Naive thymus-derived CD4-positive, alpha-beta T cell (primary cell): ENCODE measurements around the gene FAM98B. TPM values are rescaled to one million over a fixed set of nuclear protein-coding genes. Genes with fewer than 3 reads are reported as not detected.

Experiments
- ATAC-seq: fragments of 150-1000 bp; cut with Tn5 transposase; 2 replicates; pipeline ENCODE4 v1.10.0; 2021; ENCODE audit warnings: mild to moderate bottlenecking, moderate library complexity
- CTCF ChIA-PET: fragments of 350-600 bp; sonication (Branson Sonifier 250); formaldehyde crosslinking; loops from one replicate; lab custom pipeline; 2021; ENCODE audit warnings: antibody characterized with exemption; lab: Charles Lee
- POLR2A ChIA-PET: fragments of 350-600 bp; sonication (Branson Sonifier 250); formaldehyde crosslinking; loops from one replicate; lab custom pipeline; 2021; ENCODE audit warnings: antibody characterized with exemption, inconsistent platforms; lab: Charles Lee
- DNase-seq, 9 donors: peaks; one replicate each; pipeline versions ENCODE4 v3.0.0 to v3.0.0-alpha.2; 2020 to 2022; ENCODE audit warnings: mixed read lengths in 1 of 9
- H3K27ac ChIP-seq: one replicate; pipeline ENCODE4 v1.7.0; 2013; ENCODE audit warnings: mild to moderate bottlenecking, low read depth, low read length, moderate library complexity
- H3K27me3 ChIP-seq, 2 donors: one replicate each; pipeline ENCODE4 v1.7.0; 2013; ENCODE audit warnings: low read length in 2 of 2, mild to moderate bottlenecking in 2 of 2, moderate library complexity in 2 of 2; ENCODE audit not compliant: control insufficient read depth in 2 of 2, insufficient read depth in 2 of 2
- H3K36me3 ChIP-seq, 3 experiments: 1 replicate in 2 of 3; 2 replicates in 1 of 3; pipeline ENCODE4 v1.7.0; 2013; ENCODE audit warnings: low read length in 3 of 3, mild to moderate bottlenecking in 3 of 3, moderate library complexity in 1 of 3; ENCODE audit not compliant: insufficient read depth in 3 of 3, control insufficient read depth in 2 of 3
- H3K4me1 ChIP-seq, 2 donors: one replicate each; pipeline ENCODE4 v1.7.0; 2013; ENCODE audit warnings: low read length in 2 of 2, mild to moderate bottlenecking in 2 of 2, moderate library complexity in 1 of 2; ENCODE audit not compliant: control insufficient read depth in 2 of 2, insufficient read depth in 2 of 2
- H3K4me3 ChIP-seq: 2 replicates; pipeline ENCODE4 v1.7.0; 2013; ENCODE audit warnings: mild to moderate bottlenecking, low read length
- H3K9me3 ChIP-seq, 3 experiments: 1 replicate in 2 of 3; 2 replicates in 1 of 3; pipeline ENCODE4 v1.7.0; 2013; ENCODE audit warnings: low read length in 3 of 3; ENCODE audit not compliant: control insufficient read depth in 2 of 3
- H3K27ac Mint-ChIP-seq, 9 donors: one replicate each; pipeline ENCODE4 v1.8.0; 2020 to 2022; ENCODE audit warnings: mixed read lengths in 9 of 9, mild to moderate bottlenecking in 8 of 9, moderate library complexity in 5 of 9, inconsistent platforms in 2 of 9
- H3K27me3 Mint-ChIP-seq, 5 donors: one replicate each; pipeline ENCODE4 v1.8.0; 2021 to 2022; ENCODE audit warnings: mixed read lengths in 5 of 5, mild to moderate bottlenecking in 1 of 5
- H3K36me3 Mint-ChIP-seq, 5 donors: one replicate each; pipeline ENCODE4 v1.8.0; 2020 to 2022; ENCODE audit warnings: mixed read lengths in 5 of 5, mild to moderate bottlenecking in 3 of 5, inconsistent platforms in 1 of 5
- H3K4me1 Mint-ChIP-seq, 7 donors: one replicate each; pipeline ENCODE4 v1.8.0; 2020 to 2022; ENCODE audit warnings: mixed read lengths in 7 of 7, mild to moderate bottlenecking in 3 of 7, inconsistent platforms in 1 of 7
- H3K4me3 Mint-ChIP-seq, 10 donors: one replicate each; pipeline ENCODE4 v1.8.0; 2020 to 2022; ENCODE audit warnings: mild to moderate bottlenecking in 10 of 10, mixed read lengths in 10 of 10, moderate library complexity in 6 of 10, inconsistent platforms in 2 of 10
- H3K9me3 Mint-ChIP-seq, 11 donors: one replicate each; pipeline ENCODE4 v1.8.0; 2020 to 2022; ENCODE audit warnings: mixed read lengths in 11 of 11, mild to moderate bottlenecking in 4 of 11, inconsistent platforms in 1 of 11, moderate library complexity in 1 of 11
- intact Hi-C, 2 donors: fragments of 100-400 bp; cut with micrococcal nuclease; formaldehyde crosslinking; loops; one replicate each; pipeline ENCODE4 v1.15.1; 2023
- polyA plus RNA-seq, 2 donors: library from polyadenylated mRNA; unstranded; fragments of 300-500 nt; fragmentation: Illumina TruSeq; gene quantifications; one replicate each; pipeline ENCODE4 v1.2.3, GENCODE V29; 2021
- total RNA-seq, 6 experiments: library from RNA in 5 of 6; stranded (reverse) in 5 of 6; gene quantifications; 1 replicate in 5 of 6; 2 replicates in 1 of 6; pipeline ENCODE4 v1.2.3 and lab custom pipeline; 2021 to 2026

FAM98B gene
- total and polyA plus RNA-seq, 7 experiments from 2014 or later: 2.4 to 39.5 (median 26.4) TPM

DNA sequence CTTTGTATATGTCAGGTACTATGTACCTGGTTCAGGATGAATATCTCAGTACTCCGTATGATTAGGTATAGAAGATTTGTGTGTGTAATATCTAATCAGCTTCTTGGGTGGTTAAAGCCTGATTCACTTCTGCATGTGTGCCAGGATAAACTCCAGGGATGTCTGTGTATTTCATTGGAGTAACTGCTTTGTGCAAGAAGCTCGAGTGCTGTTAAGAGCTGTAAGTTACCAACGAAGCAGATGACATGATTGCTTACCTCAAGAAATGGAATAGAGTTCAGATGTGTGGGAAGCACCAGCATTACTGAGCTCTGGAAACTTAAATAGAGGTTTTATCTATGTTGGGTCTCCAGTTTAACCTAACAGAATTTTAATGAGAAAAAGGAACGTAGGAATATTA is 23.7 kb downstream of the FAM98B start:
- ATAC-seq (no peak), DNase-seq (no peak)
- ChIA-PET CTCF (interaction anchor here (1.2 to 3.9 kb wide), 7 partner anchors 206 to 224 kb away, joined by 3 to 49 read pairs (median 5); no protein-coding TSS in a partner anchor), POLR2A (interaction anchor here (0.6 to 1.9 kb wide), 5 partner anchors 8 to 174 kb away, joined by 3 to 6 read pairs (median 4); partner anchors contain the start of gene FAM98B)
- H3K4me3 ChIP-seq: no peak overlapping the region
- peaks cover 13 to 39% (median 20%) of the 10 kb centered on the region in 5 donors for H3K36me3 Mint-ChIP-seq
- no peaks in the 10 kb centered on the region for H3K27me3 ChIP-seq
- H3K4me1 Mint-ChIP-seq: peaks cover 23 to 52% (median 37%) of the 10 kb centered on the region in 7 donors
- H3K4me1 ChIP-seq: peaks cover 9 to 19% of the 10 kb centered on the region in 2 donors
- H3K9me3 ChIP-seq: no peaks in the 10 kb centered on the region
- no peak overlapping the region for H3K27ac ChIP-seq
- H3K27me3 Mint-ChIP-seq: no peaks in the 10 kb centered on the region
- H3K36me3 ChIP-seq: peaks cover 0 to 25% (median 5%) of the 10 kb centered on the region in 3 experiments
- H3K9me3 Mint-ChIP-seq: no peaks in the 10 kb centered on the region
- peak overlapping the region in 3 of 9 donors; percentile 6 to 74 (median 18) for H3K27ac Mint-ChIP-seq
- intact Hi-C loops: loop anchor here (2.0 to 5.0 kb wide), 2 partner anchors 13 to 35 kb away; no protein-coding TSS in a partner anchor
- no peak overlapping the region for H3K4me3 Mint-ChIP-seq

- H3K9me3 Mint-ChIP-seq: no peaks in the 10 kb centered on the region
- H3K4me3 ChIP-seq: no peak overlapping the region
- intact Hi-C loops: loop anchor here in 1 of 2 donors (5.0 kb wide), 1 partner anchor 37 kb away; no protein-coding TSS in a partner anchor
- no peak overlapping the region for H3K4me3 Mint-ChIP-seq
- H3K36me3 Mint-ChIP-seq: peaks cover 13 to 38% (median 18%) of the 10 kb centered on the region in 5 donors
- H3K27me3 Mint-ChIP-seq: no peaks in the 10 kb centered on the region
- peaks cover 0 to 25% (median 5%) of the 10 kb centered on the region in 3 experiments for H3K36me3 ChIP-seq
- no peak for DNase-seq
- ATAC-seq: no peak
- ChIA-PET CTCF (interaction anchor here (1.3 to 1.7 kb wide), 4 partner anchors 10 to 228 kb away, joined by 3 to 7 read pairs (median 4); no protein-coding TSS in a partner anchor), POLR2A (interaction anchor here (1.3 kb wide), 1 partner anchor 220 kb away, joined by 4 read pairs; no protein-coding TSS in a partner anchor)
- no peaks in the 10 kb centered on the region for H3K9me3 ChIP-seq
- peaks cover 14 to 19% of the 10 kb centered on the region in 2 donors for H3K4me1 ChIP-seq
- H3K27ac Mint-ChIP-seq: peak overlapping the region in 6 of 9 donors; percentile 17 to 87 (median 80)
- H3K27me3 ChIP-seq: no peaks in the 10 kb centered on the region
- H3K4me1 Mint-ChIP-seq: peaks cover 26 to 56% (median 41%) of the 10 kb centered on the region in 7 donors
- no peak overlapping the region for H3K27ac ChIP-seq
Observed at GRCh38 chr15:38479266-38479665, 25.3 kb downstream of the FAM98B start.

GRCh38 chr15:38479756-38480155 is 25.8 kb downstream of the FAM98B start:
- ATAC-seq (no peak), DNase-seq (no peak)
- Histone ChIP-seq H3K27me3 (no peaks in the 10 kb centered on the region), H3K4me1 (peaks cover 14 to 15% of the 10 kb centered on the region in 2 donors), H3K27ac (no peak overlapping the region), H3K4me3 (no peak overlapping the region), H3K36me3 (peaks cover 0 to 23% (median 5%) of the 10 kb centered on the region in 3 experiments), H3K9me3 (no peaks in the 10 kb centered on the region)
- peak overlapping the region in 5 of 9 donors; percentile 69 to 87 (median 82) for H3K27ac Mint-ChIP-seq
- CTCF ChIA-PET: interaction anchor here (1.3 to 1.6 kb wide), 2 partner anchors 10 to 220 kb away, joined by 3 to 7 read pairs; no protein-coding TSS in a partner anchor
- no peaks in the 10 kb centered on the region for H3K9me3 Mint-ChIP-seq
- intact Hi-C loops: loop anchor here in 1 of 2 donors (5.0 kb wide), 1 partner anchor 37 kb away; no protein-coding TSS in a partner anchor
- peaks cover 21 to 51% (median 36%) of the 10 kb centered on the region in 7 donors for H3K4me1 Mint-ChIP-seq
- H3K36me3 Mint-ChIP-seq: peaks cover 9 to 33% (median 16%) of the 10 kb centered on the region in 5 donors
- H3K27me3 Mint-ChIP-seq: no peaks in the 10 kb centered on the region
- H3K4me3 Mint-ChIP-seq: no peak overlapping the region
- POLR2A ChIA-PET: interaction anchor here (0.6 to 1.3 kb wide), 2 partner anchors 76 to 220 kb away, joined by 3 to 4 read pairs; no protein-coding TSS in a partner anchor

GRCh38 chr15:38481113-38481512 is 27.2 kb downstream of the FAM98B start:
- H3K4me3 ChIP-seq: no peak overlapping the region
- intact Hi-C loops: no loop called here
- ChIA-PET POLR2A (interaction anchor here (0.7 kb wide), 1 partner anchor 27 kb away, joined by 4 read pairs; the partner anchor contains the start of gene FAM98B), CTCF (interaction anchor here (1.1 kb wide), 1 partner anchor 207 kb away, joined by 3 read pairs; no protein-coding TSS in a partner anchor)
- no peaks in the 10 kb centered on the region for H3K9me3 ChIP-seq
- H3K27ac ChIP-seq: peak overlapping the region; percentile 4
- ATAC-seq (no peak), DNase-seq (no peak)
- Mint-ChIP-seq H3K27me3 (no peaks in the 10 kb centered on the region), H3K36me3 (peaks cover 4 to 28% (median 10%) of the 10 kb centered on the region in 5 donors), H3K9me3 (no peaks in the 10 kb centered on the region), H3K27ac (peak overlapping the region; percentile 74 to 90 (median 83)), H3K4me1 (peaks cover 19 to 44% (median 35%) of the 10 kb centered on the region in 7 donors), H3K4me3 (peak overlapping the region in 2 of 10 donors; percentile 10 to 39)
- no peaks in the 10 kb centered on the region for H3K27me3 ChIP-seq
- peaks cover 14 to 15% of the 10 kb centered on the region in 2 donors for H3K4me1 ChIP-seq
- H3K36me3 ChIP-seq: peaks cover 0 to 14% (median 0%) of the 10 kb centered on the region in 3 experiments

DNA sequence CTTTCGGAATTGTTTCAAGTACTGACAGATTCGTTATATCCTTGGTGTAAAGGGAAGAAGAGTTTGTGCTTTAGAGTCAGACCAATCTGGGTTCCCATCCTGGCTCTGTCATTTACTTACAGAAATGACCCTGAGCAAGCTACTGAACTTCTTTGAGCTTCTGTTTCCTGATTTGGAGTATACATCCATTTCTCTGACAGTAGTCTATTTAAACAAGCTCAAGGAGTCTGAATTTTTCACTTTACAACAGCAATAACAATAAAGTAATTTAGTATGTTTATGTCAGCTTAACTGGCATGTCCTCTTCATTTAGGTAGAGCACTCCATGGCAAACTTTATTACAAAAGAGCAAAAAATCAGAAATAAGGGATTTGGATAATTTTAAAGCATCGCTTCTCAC is 27.8 kb downstream of the FAM98B start:
- H3K27ac Mint-ChIP-seq: peak overlapping the region; percentile 66 to 90 (median 83)
- Histone ChIP-seq H3K9me3 (no peaks in the 10 kb centered on the region), H3K36me3 (peaks cover 0 to 12% (median 4%) of the 10 kb centered on the region in 3 experiments), H3K4me3 (no peak overlapping the region), H3K27me3 (no peaks in the 10 kb centered on the region), H3K27ac (peak overlapping the region; percentile 4), H3K4me1 (peaks cover 14 to 15% of the 10 kb centered on the region in 2 donors)
- no peaks in the 10 kb centered on the region for H3K27me3 Mint-ChIP-seq
- no peak for ATAC-seq
- POLR2A ChIA-PET: interaction anchor here (0.7 to 1.8 kb wide), 3 partner anchors 27 to 171 kb away, joined by 4 to 8 read pairs (median 5); partner anchors contain the start of gene FAM98B
- intact Hi-C loops: no loop called here
- peak overlapping the region in 3 of 10 donors; percentile 5 to 15 (median 10) for H3K4me3 Mint-ChIP-seq
- H3K4me1 Mint-ChIP-seq: peaks cover 16 to 49% (median 39%) of the 10 kb centered on the region in 7 donors
- H3K9me3 Mint-ChIP-seq: no peaks in the 10 kb centered on the region
- peaks cover 4 to 26% (median 9%) of the 10 kb centered on the region in 5 donors for H3K36me3 Mint-ChIP-seq
- no peak for DNase-seq
- CTCF ChIA-PET: interaction anchor here (1.1 to 1.2 kb wide), 2 partner anchors 23 to 207 kb away, joined by 3 to 4 read pairs; no protein-coding TSS in a partner anchor

- Mint-ChIP-seq H3K36me3 (peaks cover 1 to 25% (median 10%) of the 10 kb centered on the region in 5 donors), H3K27ac (peak overlapping the region in 8 of 9 donors; percentile 58 to 90 (median 82)), H3K4me1 (peaks cover 19 to 52% (median 47%) of the 10 kb centered on the region in 7 donors), H3K9me3 (no peaks in the 10 kb centered on the region), H3K27me3 (no peaks in the 10 kb centered on the region), H3K4me3 (peak overlapping the region in 5 of 10 donors; percentile 2 to 36 (median 5))
- peak overlapping the region; percentile 4 for H3K27ac ChIP-seq
- CTCF ChIA-PET: interaction anchor here (0.6 to 1.6 kb wide), 5 partner anchors 23 to 347 kb away, joined by 3 to 6 read pairs (median 4); no protein-coding TSS in a partner anchor
- H3K27me3 ChIP-seq: no peaks in the 10 kb centered on the region
- DNase-seq (peak in 1 of 9 donors; percentile 13), ATAC-seq (no peak)
- intact Hi-C loops: no loop called here
- POLR2A ChIA-PET: interaction anchor here (1.0 to 1.8 kb wide), 4 partner anchors 28 to 205 kb away, joined by 4 to 8 read pairs (median 4); partner anchors contain the start of gene FAM98B
- no peak overlapping the region for H3K4me3 ChIP-seq
- no peaks in the 10 kb centered on the region for H3K9me3 ChIP-seq
- peaks cover 0 to 6% (median 5%) of the 10 kb centered on the region in 3 experiments for H3K36me3 ChIP-seq
- peaks cover 14 to 21% of the 10 kb centered on the region in 2 donors for H3K4me1 ChIP-seq
Observed at GRCh38 chr15:38482572-38482971, 28.6 kb downstream of the FAM98B start.
